NCI-H146 treated with DMSO at 0.1 percent for 48 hours (cell line): ENCODE measurements around the gene CEP350.
"Not testable (repeated sequence)": the region's sequence is repeated elsewhere in the genome, so short reads cannot be mapped to it uniquely, and the experiment has no call there.

ENCODE experiments used
- DNase-seq: peaks from one replicate; lab custom pipeline; 2025; ENCODE audit not compliant: unreplicated experiment; lab: John Stamatoyannopoulos, UW

CEP350 gene

GRCh38 chr1:180116964-180117763 lies 162.6 kb downstream of the CEP350 start:
- no peak for DNase-seq

GRCh38 chr1:180117764-180118116 lies 163.1 kb downstream of the CEP350 start:
- no peak for DNase-seq

GRCh38 chr1:180119837-180120236 lies 165.2 kb downstream of the CEP350 start:
- no peak for DNase-seq

- DNase-seq, result no peak
Observed at GRCh38 chr1:180123463-180123936, 168.9 kb downstream of the CEP350 start.

- no peak for DNase-seq
Observed at GRCh38 chr1:180130651-180131050, 176.0 kb downstream of the CEP350 start.

- no peak for DNase-seq
Observed at GRCh38 chr1:180131510-180131909, 176.9 kb downstream of the CEP350 start.

GRCh38 chr1:180133193-180133592 lies 178.6 kb downstream of the CEP350 start:
- no peak for DNase-seq

GRCh38 chr1:180133688-180134087 lies 179.1 kb downstream of the CEP350 start:
- not testable (repeated sequence) for DNase-seq

GRCh38 chr1:180135535-180135934 lies 180.9 kb downstream of the CEP350 start:
- no peak for DNase-seq

- no peak for DNase-seq
Observed at GRCh38 chr1:180136331-180136967, 181.8 kb downstream of the CEP350 start.

GRCh38 chr1:180136968-180137356 lies 182.4 kb downstream of the CEP350 start:
- DNase-seq, result no peak

- no peak for DNase-seq
Observed at GRCh38 chr1:180137776-180138175, 183.2 kb downstream of the CEP350 start.

GRCh38 chr1:180141381-180141934 lies 186.8 kb downstream of the CEP350 start:
- no peak for DNase-seq

GRCh38 chr1:180143359-180143758 lies 188.7 kb downstream of the CEP350 start:
- DNase-seq, result no peak

GRCh38 chr1:180144659-180145357 lies 190.2 kb downstream of the CEP350 start:
- no peak for DNase-seq

GRCh38 chr1:180145446-180145845 lies 190.8 kb downstream of the CEP350 start:
- DNase-seq, result no peak

- no peak for DNase-seq
Observed at GRCh38 chr1:180150982-180151381, 196.4 kb downstream of the CEP350 start.

GRCh38 chr1:180151508-180151907 lies 196.9 kb downstream of the CEP350 start:
- DNase-seq, result no peak

- DNase-seq, result no peak
Observed at GRCh38 chr1:180152588-180152987, 198.0 kb downstream of the CEP350 start.

GRCh38 chr1:180153032-180153431 lies 198.4 kb downstream of the CEP350 start:
- DNase-seq, result no peak

- no peak for DNase-seq
Observed at GRCh38 chr1:180154003-180154324, 199.4 kb downstream of the CEP350 start.
